Measurements from ENCODE around the gene NDUFS4.

DNA sequence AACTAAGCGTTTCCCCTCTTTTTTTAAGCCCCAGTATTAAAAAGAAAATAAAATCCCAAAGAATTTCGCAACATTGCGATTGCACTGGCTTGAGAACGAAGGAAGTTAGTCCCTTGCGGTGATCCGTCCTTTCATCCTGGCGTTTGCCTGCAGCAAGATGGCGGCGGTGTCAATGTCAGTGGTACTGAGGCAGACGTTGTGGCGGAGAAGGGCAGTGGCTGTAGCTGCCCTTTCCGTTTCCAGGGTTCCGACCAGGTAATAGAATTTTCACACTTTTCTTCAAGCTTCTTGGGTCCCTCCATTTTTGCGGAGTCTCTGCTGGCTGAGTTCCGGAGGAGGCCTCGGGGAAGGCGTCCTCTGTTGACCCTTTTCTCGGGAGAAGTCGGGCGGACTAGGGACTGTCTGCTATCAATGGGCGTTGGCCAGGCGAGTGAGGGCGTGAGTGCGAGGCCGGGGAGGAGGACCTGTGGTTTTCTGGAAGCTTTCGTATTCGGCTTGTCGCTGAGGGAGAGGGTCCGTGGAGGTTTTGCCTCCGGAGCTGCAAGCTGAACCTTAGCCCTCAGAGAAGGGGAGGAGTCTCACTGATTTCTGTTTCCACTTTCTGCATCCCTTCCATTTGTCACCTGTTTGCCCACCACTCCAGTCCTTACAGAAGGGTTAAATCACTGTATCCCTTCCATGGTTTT lies at the start of gene NDUFS4:
- TF ChIP-seq, protein P1, sequence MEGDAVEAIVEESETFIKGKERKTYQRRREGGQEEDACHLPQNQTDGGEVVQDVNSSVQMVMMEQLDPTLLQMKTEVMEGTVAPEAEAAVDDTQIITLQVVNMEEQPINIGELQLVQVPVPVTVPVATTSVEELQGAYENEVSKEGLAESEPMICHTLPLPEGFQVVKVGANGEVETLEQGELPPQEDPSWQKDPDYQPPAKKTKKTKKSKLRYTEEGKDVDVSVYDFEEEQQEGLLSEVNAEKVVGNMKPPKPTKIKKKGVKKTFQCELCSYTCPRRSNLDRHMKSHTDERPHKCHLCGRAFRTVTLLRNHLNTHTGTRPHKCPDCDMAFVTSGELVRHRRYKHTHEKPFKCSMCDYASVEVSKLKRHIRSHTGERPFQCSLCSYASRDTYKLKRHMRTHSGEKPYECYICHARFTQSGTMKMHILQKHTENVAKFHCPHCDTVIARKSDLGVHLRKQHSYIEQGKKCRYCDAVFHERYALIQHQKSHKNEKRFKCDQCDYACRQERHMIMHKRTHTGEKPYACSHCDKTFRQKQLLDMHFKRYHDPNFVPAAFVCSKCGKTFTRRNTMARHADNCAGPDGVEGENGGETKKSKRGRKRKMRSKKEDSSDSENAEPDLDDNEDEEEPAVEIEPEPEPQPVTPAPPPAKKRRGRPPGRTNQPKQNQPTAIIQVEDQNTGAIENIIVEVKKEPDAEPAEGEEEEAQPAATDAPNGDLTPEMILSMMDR (IDR thresholded peaks at IDR 0.05), result peak; percentile 5 to 11 (median 7)
- TF ChIP-seq POLR2A (IDR thresholded peaks at IDR 0.05; ENCODE audit: low read depth), result no peak
- TF ChIP-seq POLR2AphosphoS5 (IDR thresholded peaks at IDR 0.05), result peak; percentile 88 to 89
- TF ChIP-seq EP300 (IDR thresholded peaks at IDR 0.05), result no peak

Measured in esophagus muscularis mucosa (tissue), 4 donors.